GM12878 (cell line): ENCODE results near the gene SEMA5A. TPM values are rescaled to one million over a fixed set of nuclear protein-coding genes. Genes with fewer than 3 reads are reported as not detected.

Source experiments
- ATAC-seq: fragments of 200-7000 bp; cut with Tn5 transposase; 3 replicates; pipeline ENCODE4 v1.9.1; 2020; ENCODE audit warnings: mild to moderate bottlenecking, moderate library complexity
- BruUV-seq: library from RNA; stranded (reverse); fragments of 400-500 nt; replicated peaks from 2 replicates; lab custom pipeline; 2021; lab: Mats Ljungman, UMichigan
- CTCF ChIA-PET: fragments of 300-600 bp; sonication (Branson Sonifier 250); formaldehyde crosslinking; extraction: SDS; loops from one replicate; lab custom pipeline; 2021; ENCODE audit warnings: inconsistent platforms; lab: Yijun Ruan, JAX
- POLR2A ChIA-PET: fragments of 350-600 bp; formaldehyde crosslinking; extraction: SDS; loops from one replicate; lab custom pipeline; 2021; ENCODE audit warnings: inconsistent platforms; lab: Charles Lee
- RAD21 ChIA-PET: fragments of 300-600 bp; sonication (Branson Sonifier 250); formaldehyde crosslinking; loops from one replicate; lab custom pipeline; 2023; ENCODE audit warnings: antibody characterized with exemption; ENCODE audit not compliant: unreplicated experiment; lab: Charles Lee
- SMC1A ChIA-PET: fragments of 300-600 bp; sonication (Branson Sonifier 250); formaldehyde crosslinking; loops from one replicate; lab custom pipeline; 2023; ENCODE audit not compliant: unreplicated experiment, uncharacterized antibody; lab: Charles Lee
- DNase-seq: peaks from one replicate; pipeline ENCODE4 v3.0.0-alpha.2; 2011; ENCODE audit warnings: low read depth, low spot score
- FAIRE-seq: peaks from 3 replicates; lab custom pipeline; 2011; peaks lifted over from hg19 to GRCh38; lab: Jason Lieb, UNC
- H2AFZ ChIP-seq: 2 replicates; pipeline ENCODE4 v1.6.0; 2011; ENCODE audit warnings: low read depth, low read length, control low read depth; ENCODE audit not compliant: control insufficient read depth
- H3K27ac ChIP-seq: 2 replicates; pipeline ENCODE4 v1.5.1; 2011; ENCODE audit warnings: control low read depth; ENCODE audit not compliant: control insufficient read depth, insufficient read depth
- H3K27me3 ChIP-seq, 2 experiments: replicated peaks in 1 of 2; 2 replicates each; pipeline versions ENCODE4 v1.6.0 to v1.6.1; 2011; ENCODE audit warnings: low read length in 1 of 2; ENCODE audit not compliant: control insufficient read depth in 2 of 2, insufficient read depth in 2 of 2
- H3K36me3 ChIP-seq, 2 experiments: 2 replicates each; pipeline ENCODE4 v1.5.1; 2011; ENCODE audit warnings: low read length in 1 of 2; ENCODE audit not compliant: control insufficient read depth in 2 of 2, insufficient read depth in 2 of 2
- H3K4me1 ChIP-seq: 2 replicates; pipeline ENCODE4 v1.6.1; 2011; ENCODE audit warnings: mild to moderate bottlenecking, low read length, moderate library complexity, mixed read lengths; ENCODE audit not compliant: control insufficient read depth, insufficient read depth
- H3K4me2 ChIP-seq: 2 replicates; pipeline ENCODE4 v1.6.0; 2011; ENCODE audit warnings: control low read depth; ENCODE audit not compliant: control insufficient read depth, insufficient read depth
- H3K4me3 ChIP-seq: fragments of 200-600 bp; sonication (generic); 2 replicates; pipeline ENCODE4 v1.5.1; 2016
- H3K79me2 ChIP-seq: 2 replicates; pipeline ENCODE4 v1.6.0; 2011; ENCODE audit warnings: low read length; ENCODE audit not compliant: control insufficient read depth, insufficient read depth
- H3K9ac ChIP-seq: 2 replicates; pipeline ENCODE4 v1.8.0; 2011; ENCODE audit warnings: low read length, control low read depth, mixed read lengths; ENCODE audit not compliant: control insufficient read depth, insufficient read depth
- H3K9me3 ChIP-seq: replicated peaks from 3 replicates; pipeline ENCODE4 v1.5.1; 2011; ENCODE audit warnings: mild to moderate bottlenecking, low read length; ENCODE audit not compliant: control insufficient read depth, insufficient read depth
- H4K20me1 ChIP-seq: 2 replicates; pipeline ENCODE4 v1.6.0; 2011; ENCODE audit not compliant: control insufficient read depth, insufficient read depth
- BACH1 ChIP-seq: fragments of 450-650 bp; IDR thresholded peaks from 2 replicates; pipeline ENCODE4 v1.6.1; 2017; ENCODE audit warnings: mild to moderate bottlenecking, borderline replicate concordance
- BHLHE40 ChIP-seq, 2 experiments: fragments of 450-650 bp in 1 of 2; IDR thresholded peaks; 2 replicates each; pipeline ENCODE4 v1.6.1; 2011 to 2017; ENCODE audit warnings: low read depth in 2 of 2, borderline replicate concordance in 1 of 2, improper control_type of control experiment in 1 of 2, low read length in 1 of 2, mild to moderate bottlenecking in 1 of 2
- CBFB ChIP-seq: IDR thresholded peaks from 2 replicates; pipeline ENCODE4 v1.6.1; 2016; ENCODE audit warnings: antibody characterized with exemption, low read depth
- EP300 ChIP-seq, 2 experiments: fragments of 150-350 bp in 1 of 2; IDR thresholded peaks; 2 replicates each; pipeline ENCODE4 v1.6.1; 2011 to 2012; ENCODE audit warnings: low read depth in 2 of 2, low read length in 2 of 2, borderline replicate concordance in 1 of 2, improper control_type of control experiment in 1 of 2, inconsistent platforms in 1 of 2; ENCODE audit not compliant: control insufficient read depth in 1 of 2
- FOXM1 ChIP-seq: IDR thresholded peaks from 2 replicates; pipeline ENCODE4 v1.6.1; 2012; ENCODE audit warnings: low read depth, mild to moderate bottlenecking, inconsistent platforms, low read length, moderate library complexity
- JUNB ChIP-seq: IDR thresholded peaks from 2 replicates; pipeline ENCODE4 v1.6.1; 2016; ENCODE audit warnings: antibody characterized with exemption, mild to moderate bottlenecking
- NFXL1 ChIP-seq: fragments of 450-650 bp; IDR thresholded peaks from 2 replicates; pipeline ENCODE4 v1.6.1; 2017; ENCODE audit warnings: antibody characterized with exemption, mild to moderate bottlenecking, borderline replicate concordance
- NR2F1 ChIP-seq: fragments of 450-650 bp; conservative IDR thresholded peaks from 2 replicates; pipeline ENCODE4 v1.6.1; 2017; ENCODE audit warnings: mild to moderate bottlenecking
- RFX5 ChIP-seq: IDR thresholded peaks from 2 replicates; pipeline ENCODE4 v1.6.1; 2011; ENCODE audit warnings: low read depth, low read length, improper control_type of control experiment
- SMC3 ChIP-seq: IDR thresholded peaks from 2 replicates; pipeline ENCODE4 v1.6.1; 2011; ENCODE audit warnings: low read length, improper control_type of control experiment, borderline replicate concordance
- WGBS: methylation state at CpG from one replicate; pipeline ENCODE4 v1.1.6; 2016; ENCODE audit warnings: low lambda C conversion rate; ENCODE audit not compliant: insufficient replicate concordance, insufficient coverage; ENCODE audit errors: missing lambda C conversion rate; 5-methylcytosine and 5-hydroxymethylcytosine counted together
- in situ Hi-C: fragments of 300-500 bp; cut with MboI; formaldehyde crosslinking; loops from 9 replicates; pipeline ENCODE4 v1.14.3; 2018; ENCODE audit warnings: mixed read lengths
- intact Hi-C: fragments of 100-400 bp; cut with micrococcal nuclease; formaldehyde crosslinking; loops from one replicate; pipeline ENCODE4 v1.14.2; 2022; ENCODE audit not compliant: unreplicated experiment
- polyA plus RNA-seq, 11 experiments: library from polyadenylated mRNA; depleted of rRNA in 4 of 11; unstranded in 6 of 11; stranded (reverse) in 5 of 11; fragments of >200 nt; fragmentation: Nextera tagmentation in 4 of 11; fragmentation: Illumina TruSeq in 1 of 11; extraction: Ambion mirVana in 4 of 11; extraction: Trizol in 1 of 11; gene quantifications; 1 replicate in 1 of 11; 2 replicates in 10 of 11; pipeline versions ENCODE4 v1.2.1 to v1.2.3, GENCODE V29; 2011 to 2016; ENCODE audit warnings: inconsistent platforms in 2 of 11, missing spikeins in 2 of 11, low read depth in 1 of 11
- total RNA-seq, 4 experiments: library from RNA; depleted of rRNA in 3 of 4; stranded (reverse); fragments of >200 nt in 3 of 4; fragmentation: Illumina TruSeq in 1 of 4; extraction: Trizol in 1 of 4; gene quantifications; 2 replicates each; pipeline versions ENCODE4 v1.2.1 to v1.2.3, GENCODE V29; 2013 to 2021
- TF ChIP-seq, protein P1 (sequence below): fragments of 450-650 bp; formaldehyde crosslinking; IDR thresholded peaks from 2 replicates; pipeline ENCODE4 v1.5.0; 2022; ENCODE audit warnings: mild to moderate bottlenecking, missing genetic modification characterization
- TF ChIP-seq, protein P2 (sequence below): IDR thresholded peaks from 2 replicates; pipeline ENCODE4 v1.6.1; 2011; ENCODE audit warnings: low read depth, mild to moderate bottlenecking, low read length, moderate library complexity, borderline replicate concordance; ENCODE audit errors: extremely low read depth

Gene SEMA5A
- total and polyA plus RNA-seq, 10 of the 15 experiments (the other 5 are each of a cell fraction or from before 2014, with no cell fraction given), result 0.03 to 2.4 (median 0.09) TPM; not detected in 1

DNA sequence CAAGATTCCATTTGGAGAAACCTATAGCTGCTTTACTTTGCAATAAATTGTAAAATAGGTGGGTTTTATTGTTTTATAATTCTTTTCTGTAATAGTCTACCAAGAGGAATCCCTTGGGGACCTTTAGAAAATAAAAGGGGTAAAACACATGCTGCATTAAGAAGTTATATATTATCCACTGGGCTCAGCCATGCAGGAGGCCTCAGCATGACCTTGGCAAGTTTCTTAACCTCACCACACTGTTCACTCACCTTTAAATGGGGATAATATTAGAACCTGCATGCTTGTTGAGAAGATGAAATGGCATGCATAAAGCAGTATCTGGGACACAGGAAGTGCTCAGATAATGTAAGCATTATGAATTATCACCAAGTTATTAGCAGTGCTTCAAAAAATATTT lies 120.2 kb downstream of the SEMA5A start:
- no peak for DNase-seq
- ChIA-PET SMC1A (no interaction called here), POLR2A (no interaction called here)
- H3K9ac ChIP-seq, result no peak overlapping the region
- H3K4me3 ChIP-seq, result no peak overlapping the region
- intact Hi-C loops, result no loop called here
- H3K27me3 ChIP-seq, result no peaks in the 10 kb centered on the region
- no peak overlapping the region for H2AFZ ChIP-seq
- no peaks in the 10 kb centered on the region; the same call in 1 of the 2 replicates for H3K4me1 ChIP-seq
- no peak for FAIRE-seq
- no peaks in the 10 kb centered on the region for H3K79me2 ChIP-seq
- no peak for ATAC-seq
- in situ Hi-C loops, result no loop called here
- no peak for TF ChIP-seq JUNB
- TF ChIP-seq, all 136 proteins: peak for 0
- ChIA-PET CTCF (no interaction called here), RAD21 (no interaction called here)
- Histone ChIP-seq H3K9me3 (no peaks in the 10 kb centered on the region; the same call in 2 of the 3 replicates), H3K4me2 (no peak overlapping the region), H3K36me3 (no peaks in the 10 kb centered on the region), H3K27ac (no peak overlapping the region), H4K20me1 (no peaks in the 10 kb centered on the region)
- BruUV-seq, result no TSS peak

DNA sequence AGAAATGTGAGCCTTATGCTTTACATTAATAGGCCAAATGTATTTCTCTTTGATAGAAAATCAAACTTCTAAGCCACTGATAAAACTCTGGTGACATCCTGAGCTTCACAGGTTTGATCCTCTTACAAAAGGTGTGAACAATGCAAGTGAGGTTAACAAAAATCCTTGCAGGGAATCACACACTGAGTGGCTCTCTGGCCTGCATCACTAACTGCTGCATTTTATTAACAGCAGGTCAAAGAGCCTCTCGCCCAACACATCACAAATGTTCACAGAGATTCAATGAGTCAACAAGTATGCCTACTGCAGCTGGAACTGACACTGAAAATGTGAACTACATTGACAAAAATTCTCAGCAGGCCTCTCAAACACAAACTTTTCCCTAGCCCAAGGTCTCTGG lies 122.3 kb downstream of the SEMA5A start:
- H3K27ac ChIP-seq, result no peak overlapping the region
- H3K9me3 ChIP-seq, result no peaks in the 10 kb centered on the region; the same call in 2 of the 3 replicates
- H3K27me3 ChIP-seq, result no peaks in the 10 kb centered on the region
- WGBS, result 5% methylated on average over 1 of the region's 1 CpG
- ATAC-seq (no peak), DNase-seq (no peak), FAIRE-seq (no peak)
- no peak overlapping the region for H3K4me2 ChIP-seq
- H2AFZ ChIP-seq, result no peak overlapping the region
- no peaks in the 10 kb centered on the region for H3K36me3 ChIP-seq
- no peaks in the 10 kb centered on the region; the same call in 1 of the 2 replicates for H3K4me1 ChIP-seq
- no peaks in the 10 kb centered on the region for H4K20me1 ChIP-seq
- intact Hi-C loops, result no loop called here
- ChIA-PET POLR2A (no interaction called here), RAD21 (no interaction called here), SMC1A (interaction anchor here (0.8 kb wide), 1 partner anchor 663 kb away, joined by 3 read pairs; no protein-coding TSS in a partner anchor), CTCF (interaction anchor here (0.8 kb wide), 1 partner anchor 120 kb away, joined by 3 read pairs; no protein-coding TSS in a partner anchor)
- in situ Hi-C loops, result no loop called here
- H3K79me2 ChIP-seq, result no peaks in the 10 kb centered on the region
- no peak overlapping the region for H3K4me3 ChIP-seq
- BruUV-seq, result no TSS peak
- no peak overlapping the region for H3K9ac ChIP-seq
- no peak for TF ChIP-seq BHLHE40 (IDR thresholded peaks at IDR 0.05; ENCODE audit: borderline replicate concordance in 1 of 2, low read depth in 2 of 2, low read length in 1 of 2)
- TF ChIP-seq SMC3, result no peak
- TF ChIP-seq, protein P1, sequence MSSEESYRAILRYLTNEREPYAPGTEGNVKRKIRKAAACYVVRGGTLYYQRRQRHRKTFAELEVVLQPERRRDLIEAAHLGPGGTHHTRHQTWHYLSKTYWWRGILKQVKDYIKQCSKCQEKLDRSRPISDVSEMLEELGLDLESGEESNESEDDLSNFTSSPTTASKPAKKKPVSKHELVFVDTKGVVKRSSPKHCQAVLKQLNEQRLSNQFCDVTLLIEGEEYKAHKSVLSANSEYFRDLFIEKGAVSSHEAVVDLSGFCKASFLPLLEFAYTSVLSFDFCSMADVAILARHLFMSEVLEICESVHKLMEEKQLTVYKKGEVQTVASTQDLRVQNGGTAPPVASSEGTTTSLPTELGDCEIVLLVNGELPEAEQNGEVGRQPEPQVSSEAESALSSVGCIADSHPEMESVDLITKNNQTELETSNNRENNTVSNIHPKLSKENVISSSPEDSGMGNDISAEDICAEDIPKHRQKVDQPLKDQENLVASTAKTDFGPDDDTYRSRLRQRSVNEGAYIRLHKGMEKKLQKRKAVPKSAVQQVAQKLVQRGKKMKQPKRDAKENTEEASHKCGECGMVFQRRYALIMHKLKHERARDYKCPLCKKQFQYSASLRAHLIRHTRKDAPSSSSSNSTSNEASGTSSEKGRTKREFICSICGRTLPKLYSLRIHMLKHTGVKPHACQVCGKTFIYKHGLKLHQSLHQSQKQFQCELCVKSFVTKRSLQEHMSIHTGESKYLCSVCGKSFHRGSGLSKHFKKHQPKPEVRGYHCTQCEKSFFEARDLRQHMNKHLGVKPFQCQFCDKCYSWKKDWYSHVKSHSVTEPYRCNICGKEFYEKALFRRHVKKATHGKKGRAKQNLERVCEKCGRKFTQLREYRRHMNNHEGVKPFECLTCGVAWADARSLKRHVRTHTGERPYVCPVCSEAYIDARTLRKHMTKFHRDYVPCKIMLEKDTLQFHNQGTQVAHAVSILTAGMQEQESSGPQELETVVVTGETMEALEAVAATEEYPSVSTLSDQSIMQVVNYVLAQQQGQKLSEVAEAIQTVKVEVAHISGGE (CRISPR knock-in tag), result no peak
- TF ChIP-seq EP300 (IDR thresholded peaks at IDR 0.05; ENCODE audit: borderline replicate concordance in 1 of 2, control insufficient read depth in 1 of 2, low read depth in 2 of 2, low read length in 2 of 2), result no peak
- TF ChIP-seq BACH1, result no peak
- TF ChIP-seq NFXL1, result no peak
- no peak for TF ChIP-seq FOXM1
- TF ChIP-seq CBFB, result no peak
- TF ChIP-seq RFX5, result no peak
- TF ChIP-seq, protein P2, sequence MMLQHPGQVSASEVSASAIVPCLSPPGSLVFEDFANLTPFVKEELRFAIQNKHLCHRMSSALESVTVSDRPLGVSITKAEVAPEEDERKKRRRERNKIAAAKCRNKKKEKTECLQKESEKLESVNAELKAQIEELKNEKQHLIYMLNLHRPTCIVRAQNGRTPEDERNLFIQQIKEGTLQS, result no peak
- TF ChIP-seq NR2F1, result no peak
